IPS DF 6.9 (cell line): ENCODE data around the gene LYSET.
A peak's percentile ranks its signal among the peaks of the same experiment; 100 is the strongest.

Experiments
- DNase-seq: peaks from one replicate; pipeline ENCODE4 v3.0.0-alpha.2; 2013; ENCODE audit warnings: low read depth, low spot score
- H3K27ac ChIP-seq: one replicate; pipeline ENCODE4 v1.5.1; 2013; ENCODE audit warnings: low read length, control low read depth
- H3K27me3 ChIP-seq: 2 replicates; pipeline ENCODE4 v1.6.1; 2013; ENCODE audit warnings: mild to moderate bottlenecking, low read length; ENCODE audit not compliant: control insufficient read depth, insufficient read depth
- H3K36me3 ChIP-seq: 2 replicates; pipeline ENCODE4 v1.6.1; 2013; ENCODE audit warnings: low read length; ENCODE audit not compliant: control insufficient read depth, insufficient read depth
- H3K4me1 ChIP-seq: 2 replicates; pipeline ENCODE4 v1.6.1; 2013; ENCODE audit warnings: low read length; ENCODE audit not compliant: control insufficient read depth, insufficient read depth
- H3K4me3 ChIP-seq: 2 replicates; pipeline ENCODE4 v1.5.1; 2013; ENCODE audit warnings: mild to moderate bottlenecking, low read length
- H3K9me3 ChIP-seq: 2 replicates; pipeline ENCODE4 v1.6.1; 2013; ENCODE audit warnings: low read length, inconsistent platforms; ENCODE audit not compliant: control insufficient read depth, insufficient read depth
- WGBS: extraction: QIAGEN DNeasy Blood & Tissue Kit; methylation state at CpG from one replicate; pipeline ENCODE4 v1.1.7; 2013; ENCODE audit warnings: mixed read lengths, missing lambda C conversion rate; ENCODE audit not compliant: insufficient read length, insufficient coverage; 5-methylcytosine and 5-hydroxymethylcytosine counted together

LYSET gene

DNA sequence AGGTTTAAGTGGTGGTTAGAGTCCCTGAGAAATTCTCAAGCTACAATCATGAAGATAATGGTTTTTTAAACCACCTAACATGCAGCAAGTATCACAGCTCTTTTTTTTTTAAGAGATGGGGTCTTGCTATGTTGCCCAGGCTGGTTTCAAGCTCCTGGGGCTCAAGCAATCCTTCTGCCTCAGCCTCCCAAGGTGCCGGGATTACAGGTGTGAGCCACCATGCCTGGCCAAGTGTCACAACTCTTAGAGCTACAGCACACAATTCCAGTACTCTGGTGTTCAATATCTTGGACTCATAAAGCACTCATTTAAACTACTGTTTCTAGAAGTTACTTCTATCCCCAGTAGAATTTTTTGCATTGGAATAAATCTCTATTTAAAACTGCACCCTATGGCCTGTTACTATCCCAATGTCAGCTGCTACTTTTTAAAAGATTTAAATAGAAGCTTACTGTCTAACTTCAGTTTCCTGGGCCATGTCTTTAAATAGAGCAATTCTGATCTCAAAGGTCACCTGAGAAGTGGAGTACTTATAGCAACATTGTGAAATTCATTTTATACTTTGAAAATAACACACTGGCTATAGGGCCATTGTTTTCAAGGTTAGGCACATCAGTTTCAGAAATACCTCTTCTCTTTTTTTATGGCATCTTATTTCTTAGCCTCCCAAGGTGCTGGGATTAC lies 10.3 kb downstream of the LYSET start:
- H3K27me3 ChIP-seq, result no peaks in the 10 kb centered on the region
- WGBS, result no CpG with 5 or more reads among the region's 1 CpG

DNA sequence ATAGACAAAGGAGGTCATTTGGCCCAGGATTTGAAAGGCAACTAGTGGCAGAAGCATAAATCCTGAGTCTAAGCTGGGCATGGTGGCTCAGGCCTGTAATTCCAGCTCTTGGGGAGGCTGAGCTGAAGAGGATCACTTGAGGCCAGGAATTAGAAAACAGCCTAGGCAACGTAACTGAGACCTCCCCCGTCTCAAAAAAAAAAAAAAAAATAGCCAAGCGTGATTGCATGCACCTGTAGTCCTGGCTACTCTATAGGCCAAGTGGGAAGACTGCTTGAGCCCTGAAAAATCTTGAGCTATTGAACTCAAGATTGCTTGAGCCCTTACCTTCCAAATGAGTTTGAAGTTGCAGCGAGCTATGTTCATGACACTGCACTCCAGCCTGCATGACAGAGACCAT lies 13.9 kb downstream of the LYSET start:
- no peak overlapping the region for H3K27ac ChIP-seq
- H3K27me3 ChIP-seq, result no peaks in the 10 kb centered on the region
- no peaks in the 10 kb centered on the region for H3K36me3 ChIP-seq
- WGBS, result no CpG with 5 or more reads among the region's 4 CpGs
- DNase-seq, result no peak
- H3K9me3 ChIP-seq, result no peaks in the 10 kb centered on the region
- H3K4me3 ChIP-seq, result no peak overlapping the region
- no peaks in the 10 kb centered on the region for H3K4me1 ChIP-seq

More for the DNA sequence above, 10.3 kb downstream of the LYSET start:
- no peak for DNase-seq
- no peaks in the 10 kb centered on the region for H3K36me3 ChIP-seq
- H3K4me1 ChIP-seq, result no peaks in the 10 kb centered on the region
- no peak overlapping the region for H3K27ac ChIP-seq
- H3K4me3 ChIP-seq, result no peak overlapping the region
- no peaks in the 10 kb centered on the region for H3K9me3 ChIP-seq

DNA sequence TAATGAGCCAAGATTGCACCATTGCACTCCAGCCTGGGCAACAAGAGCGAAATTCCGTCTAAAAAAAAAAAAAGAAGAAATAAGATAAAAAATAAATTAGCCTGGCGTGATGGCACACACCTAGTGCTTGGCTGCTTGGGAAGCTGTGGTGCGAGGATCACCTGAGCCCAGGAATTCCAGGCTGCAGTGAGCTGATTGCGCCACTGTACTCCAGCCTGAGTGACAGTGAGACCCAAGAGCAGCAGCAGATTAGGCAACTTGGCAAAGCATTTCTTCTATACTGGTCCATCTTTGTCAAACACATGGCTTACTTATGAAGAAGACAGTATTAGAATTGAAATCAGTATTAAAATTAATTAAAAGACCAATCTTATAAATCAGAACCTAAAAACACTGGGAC lies 15.4 kb downstream of the LYSET start:
- DNase-seq, result no peak

DNA sequence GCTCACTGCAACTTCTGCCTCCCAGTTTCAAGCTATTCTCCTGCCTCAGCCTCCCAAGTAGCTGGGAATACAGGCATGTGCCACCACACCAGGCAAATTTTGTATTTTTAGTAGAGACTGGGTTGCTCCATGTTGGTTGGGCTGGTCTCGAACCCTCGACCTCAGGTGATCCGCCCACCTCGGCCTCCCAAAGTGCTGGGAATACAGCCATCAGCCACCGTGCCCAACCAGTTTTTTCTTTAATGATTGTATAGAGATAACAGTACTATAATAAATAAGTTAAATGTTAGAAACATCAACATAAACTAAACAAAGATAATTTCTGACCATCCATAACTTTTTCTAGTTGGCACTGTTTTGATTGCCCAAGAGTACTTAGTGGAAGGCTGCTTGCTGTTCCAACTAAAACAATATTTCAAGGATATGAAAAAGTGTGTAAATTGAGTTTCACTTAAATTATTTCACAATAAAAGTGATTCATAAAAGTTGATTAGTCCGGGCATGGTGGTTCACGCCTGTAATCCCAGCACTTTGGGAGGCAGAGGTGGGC lies 16.1 kb downstream of the LYSET start:
- no peak overlapping the region for H3K4me3 ChIP-seq
- H3K36me3 ChIP-seq, result no peaks in the 10 kb centered on the region
- H3K27ac ChIP-seq, result no peak overlapping the region
- H3K4me1 ChIP-seq, result no peaks in the 10 kb centered on the region
- DNase-seq, result no peak
- WGBS, result no CpG with 5 or more reads among the region's 7 CpGs
- no peaks in the 10 kb centered on the region for H3K27me3 ChIP-seq
- no peaks in the 10 kb centered on the region for H3K9me3 ChIP-seq

More for the DNA sequence above, 15.4 kb downstream of the LYSET start:
- no CpG with 5 or more reads among the region's 5 CpGs for WGBS
- Histone ChIP-seq H3K27me3 (no peaks in the 10 kb centered on the region), H3K4me1 (no peaks in the 10 kb centered on the region), H3K36me3 (no peaks in the 10 kb centered on the region), H3K9me3 (no peaks in the 10 kb centered on the region), H3K27ac (no peak overlapping the region), H3K4me3 (no peak overlapping the region)

DNA sequence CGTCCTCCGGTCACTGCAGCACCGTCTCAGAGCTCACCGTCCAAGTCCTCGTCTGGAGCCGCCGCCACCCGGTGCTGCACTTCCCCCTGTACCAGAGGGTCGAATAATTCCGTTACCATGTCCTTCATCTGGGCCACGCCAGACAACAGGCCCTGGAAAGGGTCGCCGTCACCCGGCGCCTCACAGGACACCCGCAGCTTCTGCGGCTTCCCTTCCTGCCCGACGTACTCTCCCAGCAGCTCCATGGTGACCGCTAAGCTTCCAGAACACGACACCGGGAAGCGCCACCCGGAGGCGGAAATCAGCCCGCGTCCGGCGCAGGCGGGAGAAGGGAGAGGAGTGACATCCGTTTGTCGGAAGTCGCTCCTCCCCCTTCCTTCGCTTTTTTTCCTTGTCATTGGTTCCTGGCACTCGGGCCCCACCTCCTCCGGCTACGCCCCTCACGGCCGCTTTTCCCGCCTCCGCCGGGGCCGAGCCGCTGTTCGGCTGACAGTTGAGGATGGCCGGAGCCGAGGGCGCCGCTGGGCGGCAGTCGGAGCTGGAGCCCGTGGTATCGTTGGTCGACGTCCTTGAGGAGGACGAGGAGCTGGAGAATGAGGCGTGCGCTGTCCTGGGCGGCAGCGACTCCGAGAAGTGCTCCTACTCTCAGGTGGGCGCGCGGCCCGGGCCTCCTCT lies 21.8 kb downstream of the LYSET start, which contains the start of the genes GON7 and UBR7:
GON7 (minus strand) TSS at position 273 of the 675 bp plus-strand sequence; CDS start at position 245, 28 bp downstream.
UBR7 (plus strand) TSS at position 464 of the 675 bp plus-strand sequence; CDS start at position 500, 36 bp downstream.
- no peaks in the 10 kb centered on the region for H3K4me1 ChIP-seq
- H3K9me3 ChIP-seq, result no peaks in the 10 kb centered on the region
- peak; percentile 97 for DNase-seq
- WGBS, result no CpG with 5 or more reads among the region's 65 CpGs
- H3K4me3 ChIP-seq, result peak within 1 kb of the TSS; percentile 72; the same call in 1 of the 2 replicates
- no peaks in the 10 kb centered on the region for H3K27me3 ChIP-seq
- no peaks in the 10 kb centered on the region for H3K36me3 ChIP-seq
- no peak within 1 kb of the TSS for H3K27ac ChIP-seq

DNA sequence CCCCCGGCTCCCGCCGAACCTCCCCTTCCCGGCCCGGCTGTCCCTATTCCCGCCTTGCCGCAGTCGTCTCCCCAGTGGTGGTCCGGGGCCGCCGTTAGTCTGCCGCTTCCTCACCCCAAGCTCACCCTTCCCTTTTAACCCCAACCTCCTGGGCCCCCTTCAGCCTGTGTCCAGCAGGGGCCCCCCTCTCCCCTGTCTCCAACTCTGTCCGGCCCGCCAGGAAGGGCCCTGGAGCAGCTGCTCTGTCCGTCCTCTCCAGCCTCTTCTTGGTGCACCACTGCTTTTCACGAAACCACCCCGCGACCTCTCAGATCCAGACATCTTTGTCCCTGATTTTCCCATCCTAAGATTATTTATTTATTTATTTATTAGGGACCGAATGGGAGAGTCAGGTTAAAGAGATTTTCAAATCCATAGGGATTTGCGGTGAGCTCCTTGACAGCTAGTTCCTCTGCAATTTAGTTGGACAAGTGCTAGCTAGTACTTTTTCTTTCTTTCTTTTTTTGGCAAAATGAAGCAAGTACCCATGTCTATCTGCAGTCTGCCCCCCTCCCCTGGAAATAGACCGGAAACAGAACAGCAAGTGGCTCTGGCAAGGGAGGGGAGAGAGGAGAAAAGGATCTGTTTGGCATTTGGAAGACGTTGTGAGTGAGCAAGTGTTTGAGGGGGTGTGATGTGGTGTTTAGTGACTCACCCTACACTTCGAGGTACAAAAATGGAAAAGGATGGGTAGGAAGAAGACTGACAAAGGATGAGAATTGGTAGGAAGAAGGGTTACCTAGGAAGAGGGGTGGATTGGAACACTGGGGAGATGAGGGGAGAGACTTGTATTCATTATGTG lies 22.6 kb downstream of the LYSET start:
- peak overlapping the region; percentile 72; the same call in 1 of the 2 replicates for H3K4me3 ChIP-seq
- no peaks in the 10 kb centered on the region for H3K27me3 ChIP-seq
- no peaks in the 10 kb centered on the region for H3K36me3 ChIP-seq
- DNase-seq, result no peak
- H3K4me1 ChIP-seq, result no peaks in the 10 kb centered on the region
- H3K9me3 ChIP-seq, result no peaks in the 10 kb centered on the region
- no peak overlapping the region for H3K27ac ChIP-seq
- WGBS, result no CpG with 5 or more reads among the region's 23 CpGs

DNA sequence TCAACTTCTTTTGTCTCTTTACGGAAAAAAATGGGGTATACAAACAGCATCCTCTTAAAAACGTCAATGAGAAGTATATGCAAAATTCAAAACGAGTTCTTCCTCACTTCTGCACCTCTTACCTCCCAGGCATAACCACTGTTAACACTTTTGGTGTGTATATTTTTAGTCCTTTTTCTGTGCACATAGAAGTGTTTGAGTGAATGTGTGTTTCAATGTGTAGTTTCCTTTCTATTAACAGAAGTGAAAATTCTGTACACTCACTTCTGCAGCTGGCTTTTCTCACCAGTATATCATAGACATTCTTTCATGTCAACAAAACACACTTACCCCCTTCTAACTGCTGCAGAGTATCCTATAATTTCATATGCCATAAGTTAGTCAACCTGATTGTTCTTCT lies 27.3 kb downstream of the LYSET start:
- Histone ChIP-seq H3K27ac (no peak overlapping the region), H3K27me3 (no peaks in the 10 kb centered on the region), H3K4me3 (no peak overlapping the region), H3K36me3 (peaks cover 5% of the 10 kb centered on the region; the same call in 1 of the 2 replicates), H3K9me3 (no peaks in the 10 kb centered on the region), H3K4me1 (no peaks in the 10 kb centered on the region)
- WGBS, result no CpG with 5 or more reads among the region's 3 CpGs
- no peak for DNase-seq

DNA sequence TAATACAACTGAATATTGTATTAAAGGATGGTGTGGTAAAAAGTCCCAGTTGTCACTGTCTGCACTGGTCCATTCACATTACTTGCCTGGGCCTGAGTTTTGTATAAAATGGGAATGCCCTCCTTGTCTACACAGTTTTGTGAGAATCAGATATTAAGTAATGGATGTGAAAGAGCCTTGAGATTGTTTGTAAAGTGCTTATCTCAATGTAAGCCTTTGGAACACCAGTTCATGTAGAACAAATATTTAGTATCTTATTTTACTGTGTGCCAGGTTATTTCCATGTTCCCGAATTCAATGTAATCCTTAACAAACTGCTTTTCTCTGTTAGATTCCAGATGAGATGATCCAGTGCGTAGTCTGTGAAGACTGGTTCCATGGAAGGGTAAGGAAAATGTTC lies 29.5 kb downstream of the LYSET start:
- Histone ChIP-seq H3K27ac (no peak overlapping the region), H3K4me1 (no peaks in the 10 kb centered on the region), H3K27me3 (no peaks in the 10 kb centered on the region), H3K4me3 (no peak overlapping the region), H3K9me3 (no peaks in the 10 kb centered on the region), H3K36me3 (peaks cover 5% of the 10 kb centered on the region; the same call in 1 of the 2 replicates)
- no CpG with 5 or more reads among the region's 2 CpGs for WGBS
- no peak for DNase-seq

DNA sequence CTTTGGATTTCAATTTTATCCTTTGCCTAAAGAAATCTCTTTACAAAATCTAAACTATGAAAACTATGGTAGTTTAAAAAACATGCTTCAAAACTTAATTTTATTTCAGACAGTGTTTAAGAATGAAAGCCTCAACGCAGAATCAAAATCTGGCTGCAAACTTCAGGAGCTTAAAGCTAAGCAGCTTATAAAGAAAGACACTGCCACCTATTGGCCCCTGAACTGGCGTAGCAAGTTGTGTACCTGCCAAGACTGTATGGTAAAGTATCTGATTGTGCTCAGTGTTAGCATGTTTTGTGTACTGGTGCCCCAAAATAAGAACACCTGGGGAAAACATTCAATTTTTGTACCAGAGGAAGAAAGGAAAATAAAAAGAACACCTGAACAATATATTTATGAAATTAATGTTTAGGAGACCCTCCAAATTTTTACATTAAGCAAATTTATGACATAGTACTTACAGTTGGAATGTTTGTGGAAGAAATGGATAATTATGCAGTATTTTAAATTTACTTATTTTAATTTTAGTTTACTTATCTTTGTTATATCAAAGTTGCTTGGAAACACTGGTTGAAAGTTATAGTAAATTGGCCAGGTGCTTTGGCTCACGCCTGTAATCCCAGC lies 34.1 kb downstream of the LYSET start:
- H3K27ac ChIP-seq, result no peak overlapping the region
- DNase-seq, result peak; percentile 18
- no CpG with 5 or more reads among the region's 3 CpGs for WGBS

DNA sequence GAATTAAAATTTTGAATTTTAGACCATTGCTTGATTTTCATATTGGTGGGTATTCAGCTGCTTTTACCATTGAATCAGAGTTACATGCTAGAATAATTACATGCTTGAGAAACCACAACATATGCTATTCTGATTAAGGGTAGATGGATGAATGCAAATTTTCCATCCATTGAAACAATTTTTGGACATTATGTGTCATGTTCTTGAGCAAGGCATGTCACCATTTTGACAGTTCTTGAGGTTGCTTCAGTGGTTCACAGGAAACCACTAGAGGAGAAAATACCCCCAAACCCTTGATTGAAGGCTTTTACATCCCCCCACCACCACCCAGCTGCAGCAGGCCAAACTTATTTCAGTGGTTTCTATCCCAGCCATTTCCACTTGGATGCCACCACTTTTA lies 35.4 kb downstream of the LYSET start:
- Histone ChIP-seq H3K36me3 (peaks cover 3% of the 10 kb centered on the region; the same call in 1 of the 2 replicates), H3K27me3 (no peaks in the 10 kb centered on the region), H3K4me1 (no peaks in the 10 kb centered on the region), H3K27ac (no peak overlapping the region), H3K9me3 (no peaks in the 10 kb centered on the region), H3K4me3 (no peak overlapping the region)
- DNase-seq, result no peak

More for the DNA sequence above, 34.1 kb downstream of the LYSET start:
- Histone ChIP-seq H3K4me3 (no peak overlapping the region), H3K9me3 (no peaks in the 10 kb centered on the region), H3K4me1 (no peaks in the 10 kb centered on the region), H3K36me3 (peaks cover 5% of the 10 kb centered on the region; the same call in 1 of the 2 replicates), H3K27me3 (no peaks in the 10 kb centered on the region)
